CD14-positive monocyte (primary cell): ENCODE results near the gene RO60. TPM values are rescaled to one million over a fixed set of nuclear protein-coding genes. Genes with fewer than 3 reads are reported as not detected.

Source experiments
- DNase-seq, 3 donors: peaks; one replicate each; pipeline ENCODE4 v3.0.0-alpha.2; 2011 to 2022
- H2AFZ ChIP-seq: 2 replicates; pipeline ENCODE4 v1.6.0; 2012; ENCODE audit warnings: mild to moderate bottlenecking, low read depth, low read length, inconsistent platforms; ENCODE audit not compliant: insufficient read depth, poor library complexity, severe bottlenecking
- H3K27ac ChIP-seq, 2 donors: 1 replicate in 1 of 2; 2 replicates in 1 of 2; pipeline ENCODE4 v1.5.1; 2012 to 2013; ENCODE audit warnings: low read length in 2 of 2, control low read depth in 1 of 2, inconsistent platforms in 1 of 2, low read depth in 1 of 2, mild to moderate bottlenecking in 1 of 2
- H3K27me3 ChIP-seq, 2 donors: one replicate each; pipeline versions ENCODE4 v1.6.0 to v1.6.1; 2011 to 2013; ENCODE audit warnings: low read length in 2 of 2; ENCODE audit not compliant: control insufficient read depth in 2 of 2, insufficient read depth in 2 of 2
- H3K36me3 ChIP-seq, 2 donors: replicated peaks in 1 of 2; 1 replicate in 1 of 2; 2 replicates in 1 of 2; pipeline versions ENCODE4 v1.5.1 to v1.6.1; 2012 to 2013; ENCODE audit warnings: low read length in 2 of 2, control low read depth in 1 of 2, inconsistent platforms in 1 of 2, mild to moderate bottlenecking in 1 of 2; ENCODE audit not compliant: insufficient read depth in 2 of 2, control insufficient read depth in 1 of 2
- H3K4me1 ChIP-seq, 2 donors: 1 replicate in 1 of 2; 2 replicates in 1 of 2; pipeline versions ENCODE4 v1.5.1 to v1.6.1; 2012 to 2013; ENCODE audit warnings: low read length in 2 of 2, control low read depth in 1 of 2, inconsistent platforms in 1 of 2, mild to moderate bottlenecking in 1 of 2, moderate library complexity in 1 of 2; ENCODE audit not compliant: insufficient read depth in 2 of 2, control insufficient read depth in 1 of 2
- H3K4me2 ChIP-seq: replicated peaks from 2 replicates; pipeline ENCODE3; 2012; ENCODE audit warnings: low read length, moderate library complexity, mild to moderate bottlenecking; ENCODE audit not compliant: poor library complexity, severe bottlenecking; ENCODE audit errors: extremely low read depth
- H3K4me3 ChIP-seq, 3 experiments: fragments of 200-600 bp in 1 of 3; sonication (generic) in 1 of 3; replicated peaks in 1 of 3; 1 replicate in 2 of 3; 2 replicates in 1 of 3; pipeline ENCODE4 v1.5.1; 2011 to 2013; ENCODE audit warnings: low read length in 3 of 3, mild to moderate bottlenecking in 3 of 3, control low read depth in 2 of 3, low read depth in 2 of 3, inconsistent platforms in 1 of 3, moderate library complexity in 1 of 3
- H3K79me2 ChIP-seq: 2 replicates; pipeline ENCODE4 v1.6.0; 2012; ENCODE audit warnings: mild to moderate bottlenecking, control low read depth, inconsistent platforms, low read length, moderate library complexity; ENCODE audit not compliant: insufficient read depth
- H3K9ac ChIP-seq: 2 replicates; pipeline ENCODE4 v1.6.0; 2017; ENCODE audit warnings: low read length, mild to moderate bottlenecking; ENCODE audit not compliant: insufficient read depth, poor library complexity, severe bottlenecking
- H3K9me3 ChIP-seq, 2 donors: replicated peaks in 1 of 2; 1 replicate in 1 of 2; 2 replicates in 1 of 2; pipeline versions ENCODE4 v1.5.1 to v1.6.1; 2012 to 2013; ENCODE audit warnings: low read length in 2 of 2, control low read depth in 1 of 2; ENCODE audit not compliant: control insufficient read depth in 1 of 2, insufficient read depth in 1 of 2
- H4K20me1 ChIP-seq: 2 replicates; pipeline ENCODE4 v1.6.0; 2012; ENCODE audit warnings: mild to moderate bottlenecking, low read length, control low read depth, moderate library complexity; ENCODE audit not compliant: insufficient read depth
- H3K27ac Mint-ChIP-seq, 7 donors: one replicate each; pipeline ENCODE4 v1.8.0; 2020; ENCODE audit warnings: mild to moderate bottlenecking in 7 of 7, mixed read lengths in 7 of 7, moderate library complexity in 6 of 7, inconsistent platforms in 2 of 7
- H3K27me3 Mint-ChIP-seq, 3 donors: one replicate each; pipeline ENCODE4 v1.8.0; 2021 to 2022; ENCODE audit warnings: low read depth in 3 of 3, mild to moderate bottlenecking in 3 of 3, mixed read lengths in 3 of 3, moderate library complexity in 3 of 3, inconsistent platforms in 1 of 3
- H3K36me3 Mint-ChIP-seq, 2 donors: one replicate each; pipeline ENCODE4 v1.8.0; 2020; ENCODE audit warnings: mixed read lengths in 2 of 2, inconsistent platforms in 1 of 2, mild to moderate bottlenecking in 1 of 2
- H3K4me1 Mint-ChIP-seq: one replicate; pipeline ENCODE4 v1.8.0; 2020; ENCODE audit warnings: mild to moderate bottlenecking, mixed read lengths
- H3K4me3 Mint-ChIP-seq, 2 donors: one replicate each; pipeline ENCODE4 v1.8.0; 2020; ENCODE audit warnings: mild to moderate bottlenecking in 2 of 2, mixed read lengths in 2 of 2, moderate library complexity in 1 of 2
- H3K9me3 Mint-ChIP-seq, 7 donors: one replicate each; pipeline ENCODE4 v1.8.0; 2020 to 2022; ENCODE audit warnings: mixed read lengths in 7 of 7, mild to moderate bottlenecking in 6 of 7, moderate library complexity in 6 of 7, inconsistent platforms in 2 of 7
- CTCF ChIP-seq: fragments of 200-600 bp; IDR thresholded peaks from one replicate; pipeline ENCODE4 v1.8.0; 2022; ENCODE audit warnings: antibody characterized with exemption, mild to moderate bottlenecking
- WGBS: methylation state at CpG from one replicate; pipeline ENCODE4 v1.1.5; 2013; ENCODE audit warnings: missing lambda C conversion rate; ENCODE audit not compliant: insufficient coverage; 5-methylcytosine and 5-hydroxymethylcytosine counted together
- intact Hi-C, 2 donors: fragments of 100-400 bp; cut with micrococcal nuclease; formaldehyde crosslinking; loops; one replicate each; pipeline versions ENCODE4 v1.15.0 to v1.15.1; 2023
- polyA minus RNA-seq: library from RNA; depleted of rRNA, polyadenylated mRNA; stranded (reverse); fragments of >200 nt; gene quantifications from 2 replicates; pipeline ENCODE4 v1.2.3, GENCODE V29; 2012
- polyA plus RNA-seq, 3 donors: library from polyadenylated mRNA; depleted of rRNA in 1 of 3; unstranded in 2 of 3; stranded (reverse) in 1 of 3; fragments of 300-500 nt in 2 of 3; fragments of >200 nt in 1 of 3; fragmentation: Illumina TruSeq in 2 of 3; gene quantifications; 1 replicate in 2 of 3; 2 replicates in 1 of 3; pipeline ENCODE4 v1.2.3, GENCODE V29; 2012 to 2021
- total RNA-seq, 12 experiments: library from RNA in 1 of 12; stranded (reverse) in 1 of 12; fragments of 120-200 nt in 1 of 12; gene quantifications; one replicate each; pipeline ENCODE4 v1.2.4 and lab custom pipeline; 2013 to 2026; ENCODE audit warnings: mixed read lengths in 6 of 12, inconsistent platforms in 1 of 12

RO60 gene
- 64.5 TPM for total RNA-seq (2013)
- polyA plus RNA-seq (10 to 100 TPM; 13.2 to 67.9 (median 58.1) TPM), polyA minus RNA-seq (38.4 and 38.7 TPM in 2 replicates), total RNA-seq (lab: John Stamatoyannopoulos, UW) (74.1 to 160 (median 110) reads per million in 11 experiments)

- Histone ChIP-seq H2AFZ (peak within 1 kb of the TSS; percentile 94), H3K27me3 (no peaks in the 10 kb centered on the region), H3K4me2 (peak within 1 kb of the TSS; percentile 92), H3K4me3 (peak within 1 kb of the TSS; percentile 71 to 85 (median 83)), H4K20me1 (peaks cover 24% of the 10 kb centered on the region), H3K9ac (peak within 1 kb of the TSS; percentile 96), H3K9me3 (no peaks in the 10 kb centered on the region), H3K27ac (peak within 1 kb of the TSS; percentile 93 to 94), H3K36me3 (no peaks in the 10 kb centered on the region), H3K4me1 (peaks cover 19 to 33% of the 10 kb centered on the region in 2 donors), H3K79me2 (peaks cover 97% of the 10 kb centered on the region)
- intact Hi-C loops = loop anchor here (5.0 to 10.0 kb wide), 5 partner anchors 37 to 585 kb away; partner anchors contain the start of genes GLRX2 (in 2 of the 2) and CDC73 (in 1 of the 2)
- TF ChIP-seq CTCF = no peak
- under 1% methylated on average over 66 of the region's 74 CpGs for WGBS
- Mint-ChIP-seq H3K4me1 (peaks cover 48% of the 10 kb centered on the region), H3K36me3 (peaks cover 2 to 9% of the 10 kb centered on the region in 2 donors), H3K27ac (peak within 1 kb of the TSS; percentile 98 to 99 (median 99)), H3K27me3 (peaks cover 0 to 4% (median 0%) of the 10 kb centered on the region in 3 donors), H3K4me3 (peak within 1 kb of the TSS; percentile 95 to 97), H3K9me3 (no peaks in the 10 kb centered on the region)
- DNase-seq = peak; percentile 92 to 94 (median 94)
Measured at GRCh38 chr1:193059282-193060114, at the start of gene RO60, which contains the start of gene UCHL5. Gene RO60, plus strand, starts transcription at chr1:193059612. Its CDS starts 9,443 bp downstream, at chr1:193069055. Gene UCHL5, minus strand, starts transcription at chr1:193059360. Its CDS starts 100 bp downstream, at chr1:193059260.

- Histone ChIP-seq H3K79me2 (no peaks in the 10 kb centered on the region), H3K36me3 (peaks cover 0 to 3% of the 10 kb centered on the region in 2 donors), H3K9me3 (no peaks in the 10 kb centered on the region), H3K4me2 (no peak overlapping the region), H4K20me1 (no peaks in the 10 kb centered on the region), H3K27ac (no peak overlapping the region), H2AFZ (no peak overlapping the region), H3K4me3 (no peak overlapping the region), H3K9ac (no peak overlapping the region), H3K4me1 (peaks cover 12 to 22% of the 10 kb centered on the region in 2 donors), H3K27me3 (no peaks in the 10 kb centered on the region)
- Mint-ChIP-seq H3K27me3 (no peaks in the 10 kb centered on the region), H3K9me3 (peaks cover 0 to 3% (median 0%) of the 10 kb centered on the region in 7 donors), H3K4me1 (peaks cover 22% of the 10 kb centered on the region), H3K27ac (no peak overlapping the region), H3K4me3 (no peak overlapping the region), H3K36me3 (peaks cover 7% of the 10 kb centered on the region in 2 donors)
- intact Hi-C loops = no loop called here
- no peak for TF ChIP-seq CTCF
- DNase-seq = peak in 1 of 3 donors; percentile 16
- WGBS = no CpG with 5 or more reads among the region's 1 CpG
Measured at GRCh38 chr1:193011406-193011805, 48.0 kb upstream of the RO60 start.
